Measurements from ENCODE around the gene FSCB.
"Not testable (repeated sequence)": the region's sequence is repeated elsewhere in the genome, so short reads cannot be mapped to it uniquely, and the experiment has no call there.

The FSCB gene

GRCh38 chr14:44507183-44507582 is at the start of gene FSCB:
Gene FSCB (minus strand): TSS chr14:44507283. CDS start chr14:44506987, 296 bp downstream.
- Histone ChIP-seq H3K4me3 (no peak within 1 kb of the TSS), H3K27ac (no peak within 1 kb of the TSS)

GRCh38 chr14:44531658-44532057 is 24.6 kb upstream of the FSCB start:
- no peak overlapping the region for H3K27ac ChIP-seq
- no peak overlapping the region for H3K4me3 ChIP-seq

GRCh38 chr14:44530475-44530874 is 23.4 kb upstream of the FSCB start:
- Histone ChIP-seq H3K4me3 (no peak overlapping the region), H3K27ac (no peak overlapping the region)

- Histone ChIP-seq H3K27ac (no peak overlapping the region), H3K4me3 (no peak overlapping the region)
Measured at GRCh38 chr14:44529026-44529425, 21.9 kb upstream of the FSCB start.

GRCh38 chr14:44528180-44528579 is 21.1 kb upstream of the FSCB start:
- no peak overlapping the region for H3K27ac ChIP-seq
- no peak overlapping the region for H3K4me3 ChIP-seq

GRCh38 chr14:44525237-44525636 is 18.2 kb upstream of the FSCB start:
- H3K27ac ChIP-seq = no peak overlapping the region
- no peak overlapping the region for H3K4me3 ChIP-seq

- H3K4me3 ChIP-seq, H3K27ac ChIP-seq: not testable (repeated sequence)
Measured at GRCh38 chr14:44515668-44516067, 8.6 kb upstream of the FSCB start.

GRCh38 chr14:44508834-44509233 is 1.8 kb upstream of the FSCB start:
- Histone ChIP-seq H3K4me3 (no peak overlapping the region), H3K27ac (no peak overlapping the region)

- H3K27ac ChIP-seq = no peak overlapping the region
- H3K4me3 ChIP-seq = no peak overlapping the region
Measured at GRCh38 chr14:44505588-44505987, 1.5 kb downstream of the FSCB start.

GRCh38 chr14:44497148-44497547 is 9.9 kb downstream of the FSCB start:
- no peak overlapping the region for H3K27ac ChIP-seq
- no peak overlapping the region for H3K4me3 ChIP-seq

- Histone ChIP-seq H3K27ac (no peak overlapping the region), H3K4me3 (no peak overlapping the region)
Measured at GRCh38 chr14:44494137-44494536, 12.9 kb downstream of the FSCB start.

- H3K27ac ChIP-seq = no peak overlapping the region
- no peak overlapping the region for H3K4me3 ChIP-seq
Measured at GRCh38 chr14:44490966-44491365, 16.1 kb downstream of the FSCB start.

- H3K4me3 ChIP-seq = no peak overlapping the region
Measured at GRCh38 chr14:44477953-44478352, 29.1 kb downstream of the FSCB start.

GRCh38 chr14:44468771-44469170 is 38.3 kb downstream of the FSCB start:
- Histone ChIP-seq H3K27ac (no peak overlapping the region), H3K4me3 (no peak overlapping the region)

More at GRCh38 chr14:44477953-44478352, 29.1 kb downstream of the FSCB start:
- H3K27ac ChIP-seq = no peak overlapping the region

GRCh38 chr14:44463356-44464004 is 43.6 kb downstream of the FSCB start:
- Histone ChIP-seq H3K27ac (no peak overlapping the region), H3K4me3 (no peak overlapping the region)

GRCh38 chr14:44462381-44462780 is 44.7 kb downstream of the FSCB start:
- no peak overlapping the region for H3K4me3 ChIP-seq
- H3K27ac ChIP-seq = no peak overlapping the region

GRCh38 chr14:44461811-44462210 is 45.3 kb downstream of the FSCB start:
- no peak overlapping the region for H3K27ac ChIP-seq

More at GRCh38 chr14:44461811-44462210, 45.3 kb downstream of the FSCB start:
- H3K4me3 ChIP-seq = no peak overlapping the region
